CD4-positive, alpha-beta T cell treated with Interleukin-10 for 1 hour (primary cell): ENCODE results near the gene ZNF185.

Experiments used
- DNase-seq: peaks from one replicate; pipeline ENCODE4 v3.0.0-alpha.2; 2020

Gene ZNF185

DNA sequence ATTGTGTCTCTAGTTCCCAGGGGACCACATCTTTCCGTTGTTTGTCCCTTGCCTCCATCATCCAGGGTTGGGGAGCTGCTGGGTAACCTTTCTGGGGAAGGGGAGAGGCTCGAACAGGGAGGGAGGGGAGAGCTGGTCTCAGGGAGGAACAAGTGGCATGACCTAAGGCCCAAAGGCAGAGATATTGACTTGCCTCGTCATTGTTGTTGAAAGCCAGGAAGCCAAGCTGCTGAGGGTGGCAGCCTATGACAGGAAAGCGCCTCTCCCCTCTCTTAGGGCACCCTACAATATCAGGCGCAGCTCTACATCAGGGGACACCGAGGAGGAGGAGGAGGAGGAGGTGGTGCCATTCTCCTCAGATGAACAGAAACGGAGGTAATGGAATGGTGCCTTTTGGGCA is 20.8 kb downstream of the ZNF185 start:
- DNase-seq, result no peak

DNA sequence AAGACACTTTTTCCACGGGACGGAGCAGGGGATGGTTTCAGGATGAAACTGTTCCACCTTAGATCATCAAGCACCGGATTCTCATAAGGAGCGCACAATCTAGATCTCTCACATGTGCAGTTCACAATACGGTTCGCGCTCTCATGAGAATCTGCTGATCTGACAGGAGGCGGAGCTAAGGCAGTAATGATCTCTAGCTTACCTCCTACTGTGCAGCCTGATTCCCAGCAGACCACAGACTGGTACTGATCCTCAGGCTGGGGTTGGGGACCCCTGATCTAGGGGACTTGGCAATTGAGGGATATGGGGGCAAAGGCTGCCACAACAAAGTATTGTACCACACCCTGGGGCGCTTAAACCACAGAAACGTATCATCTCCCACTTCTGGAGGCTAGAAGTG is 25.7 kb downstream of the ZNF185 start:
- no peak for DNase-seq

DNA sequence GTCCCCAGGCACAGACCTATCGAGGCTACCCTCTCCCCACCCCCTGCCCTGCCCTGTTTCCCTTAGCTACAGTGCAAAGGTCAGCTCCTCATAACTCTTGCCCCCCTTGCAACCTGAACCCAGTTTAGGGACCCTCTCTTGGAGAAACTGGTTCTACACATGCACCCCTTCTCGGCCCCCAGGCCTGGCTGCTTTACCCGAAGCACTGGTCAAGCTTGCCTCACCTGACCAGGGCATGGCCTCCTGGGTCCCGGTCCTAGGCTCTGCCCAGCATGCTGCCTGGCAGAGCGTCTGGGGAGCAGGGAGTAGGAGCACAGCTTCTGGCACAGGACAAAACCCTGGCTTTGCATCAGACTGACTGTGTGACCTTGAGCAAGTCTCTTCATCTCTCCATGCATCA is 28.0 kb downstream of the ZNF185 start:
- DNase-seq, result no peak

DNA sequence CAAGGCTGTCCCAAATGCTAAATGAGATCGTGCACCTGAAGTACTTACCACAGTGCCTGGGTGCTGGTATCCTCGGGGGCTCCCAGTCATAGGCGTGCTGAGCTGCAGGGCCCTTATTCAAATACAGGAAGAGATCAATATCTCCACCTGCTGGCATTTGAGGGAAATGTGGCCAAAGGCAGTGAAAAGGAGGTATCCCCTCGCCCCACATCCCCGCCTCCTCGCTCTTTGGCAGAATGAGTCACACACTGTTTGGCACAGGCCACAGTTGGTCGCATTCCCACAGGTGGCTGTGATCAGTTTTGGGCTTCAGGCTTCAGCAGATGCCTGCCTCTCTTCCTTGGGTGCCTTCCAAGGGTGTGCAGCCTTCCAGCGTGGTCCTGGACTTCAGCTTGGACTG is 28.4 kb downstream of the ZNF185 start:
- peak; percentile 40 for DNase-seq

DNA sequence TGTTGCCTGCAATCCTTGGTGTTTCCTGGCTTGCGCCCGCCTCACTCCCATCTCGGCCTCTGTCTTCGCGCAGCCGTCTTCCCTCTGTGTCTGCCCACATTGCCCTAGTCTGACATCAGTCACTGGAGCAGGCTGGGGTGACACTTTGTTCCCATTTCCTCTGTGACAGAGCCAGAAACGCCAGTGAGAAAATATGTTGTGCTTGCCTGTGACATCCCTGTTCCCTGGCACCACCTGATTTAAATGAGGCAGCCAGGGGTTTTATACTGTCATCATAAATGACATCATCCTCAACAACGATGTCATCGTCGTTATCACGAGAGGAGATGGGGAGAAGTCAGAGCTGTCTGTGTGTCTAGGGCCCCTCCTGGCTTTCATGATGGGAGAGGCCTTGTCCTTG is 29.1 kb downstream of the ZNF185 start:
- no peak for DNase-seq

DNA sequence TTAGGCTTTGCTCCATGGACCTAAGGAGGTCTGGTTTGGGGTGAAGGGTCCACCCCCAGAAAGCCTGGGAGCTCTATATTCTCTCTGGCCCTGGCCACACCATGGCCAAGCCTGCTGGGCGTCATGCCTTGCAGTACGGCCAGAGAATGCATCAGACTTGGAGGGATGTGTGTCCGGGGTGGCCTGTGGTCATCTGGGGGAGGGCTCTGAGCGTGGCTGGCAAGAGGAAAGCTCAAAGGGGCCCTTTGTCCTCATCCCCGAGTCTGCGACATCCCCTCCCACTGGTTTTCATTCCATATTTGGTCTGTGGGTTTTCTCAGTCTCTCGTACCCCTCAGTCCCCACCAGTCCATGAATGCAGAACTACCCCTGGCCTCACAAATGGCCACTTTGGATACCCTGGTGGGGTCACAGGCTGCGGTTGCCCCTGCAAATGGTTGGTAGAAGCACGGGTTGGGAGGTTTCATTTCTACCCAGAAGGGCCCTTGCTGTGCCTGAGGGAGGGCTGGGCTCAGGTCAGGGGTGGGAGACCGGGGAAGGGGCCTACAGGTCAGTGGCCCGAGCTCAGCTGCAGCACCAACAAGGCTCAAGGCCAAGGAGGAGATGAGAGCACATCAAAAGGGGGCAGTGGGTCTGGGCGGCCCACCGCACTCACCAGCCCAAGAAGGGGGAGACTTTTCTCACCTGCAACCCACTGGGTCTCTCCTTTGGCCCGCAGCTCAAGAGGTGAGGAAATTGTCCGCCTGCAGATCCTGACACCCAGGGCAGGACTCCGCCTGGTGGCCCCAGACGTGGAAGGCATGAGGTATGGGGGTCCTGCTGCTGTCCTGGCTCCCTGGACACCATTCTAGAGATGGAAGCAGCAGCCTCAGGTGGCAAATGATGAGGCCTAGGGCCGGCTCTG is 30.2 kb downstream of the ZNF185 start:
- DNase-seq, result no peak

DNA sequence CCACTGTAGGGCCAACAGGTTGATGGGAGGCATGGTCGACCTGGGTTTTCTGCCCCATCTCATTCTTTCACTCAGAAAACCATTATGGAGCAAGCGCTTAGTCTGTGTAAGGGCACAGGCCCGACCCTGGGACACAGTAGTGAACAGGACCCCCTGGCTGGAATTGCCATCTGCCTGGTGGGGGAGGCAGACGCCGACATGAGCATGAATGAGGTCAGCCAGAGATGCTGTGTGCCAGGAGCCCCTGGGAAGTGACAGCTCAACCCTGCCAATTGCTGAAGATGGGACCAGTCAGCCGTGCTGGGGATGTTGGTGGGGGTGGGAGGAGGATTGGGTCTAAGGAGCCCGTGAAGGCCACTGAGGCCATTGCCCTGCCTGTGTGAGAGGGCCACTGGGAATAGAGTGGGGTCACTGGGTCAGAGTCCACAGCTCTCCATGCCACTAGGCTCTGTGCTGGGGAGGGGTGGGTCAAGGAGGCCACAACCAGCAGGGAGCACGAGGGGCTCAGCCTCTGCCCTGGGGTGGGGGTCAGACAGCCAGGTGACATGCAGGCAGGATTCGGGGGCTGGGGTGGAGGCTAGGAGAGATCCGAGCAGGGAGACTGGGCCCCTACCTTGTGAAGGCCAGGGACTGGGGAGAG is 31.0 kb downstream of the ZNF185 start:
- no peak for DNase-seq

DNA sequence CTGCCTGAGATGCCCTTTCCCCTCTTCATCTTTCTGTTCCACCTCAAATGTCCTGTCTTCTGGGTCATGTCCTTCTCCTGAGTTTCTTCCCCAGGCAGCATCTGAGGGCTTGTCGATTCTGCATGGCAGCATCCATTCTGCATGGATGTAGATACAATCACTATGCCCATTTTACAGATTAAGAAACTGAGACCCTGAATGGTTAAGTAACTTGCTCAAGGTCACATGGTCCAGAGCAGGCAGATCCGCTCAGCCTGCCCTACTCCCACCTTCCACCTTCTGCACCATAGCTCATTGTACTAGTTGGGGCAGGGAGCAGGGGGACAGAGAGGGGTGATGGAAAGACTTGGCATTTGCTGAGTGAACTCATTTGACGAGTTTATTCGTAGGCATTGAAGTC is 32.0 kb downstream of the ZNF185 start:
- DNase-seq, result no peak

DNA sequence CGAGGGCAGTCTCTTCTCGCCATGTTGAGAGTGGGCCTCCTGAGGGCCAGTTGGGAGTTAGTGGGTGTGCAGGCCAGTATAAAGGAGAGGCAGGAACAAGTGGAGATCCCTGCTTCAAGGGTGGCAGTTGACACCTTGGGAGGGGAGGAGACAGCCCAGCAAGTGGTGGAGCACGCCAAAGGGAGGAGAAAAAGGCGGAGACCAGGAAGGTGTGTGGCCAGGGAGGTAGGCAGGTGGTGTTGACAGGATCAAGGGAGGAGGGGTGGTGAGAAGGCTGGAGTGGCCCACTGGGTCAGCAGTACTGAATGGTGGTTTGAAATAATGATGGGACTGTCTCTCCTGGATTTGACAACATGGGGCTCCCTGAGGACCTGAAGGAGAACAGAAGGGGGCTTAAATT is 32.6 kb downstream of the ZNF185 start:
- DNase-seq, result no peak

DNA sequence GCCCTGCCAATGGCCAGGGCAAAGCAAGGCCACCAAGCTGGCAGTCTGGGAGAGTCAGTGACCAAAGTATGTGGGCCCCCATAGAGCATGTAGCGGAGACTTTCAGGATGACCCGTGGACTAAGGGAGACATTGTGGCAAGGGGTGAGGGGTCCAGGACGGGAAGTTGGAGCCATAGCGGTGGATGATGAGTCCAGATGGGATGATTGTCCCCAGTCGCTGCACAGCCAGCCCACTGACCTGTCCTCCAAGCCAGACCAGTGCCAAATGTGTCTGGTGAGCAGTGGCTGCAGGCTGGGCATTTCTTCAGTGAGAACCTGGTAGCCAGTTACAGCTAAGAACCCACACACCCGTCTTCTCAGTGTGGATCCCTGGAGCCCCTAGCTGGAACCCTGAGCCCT is 34.3 kb downstream of the ZNF185 start:
- no peak for DNase-seq

DNA sequence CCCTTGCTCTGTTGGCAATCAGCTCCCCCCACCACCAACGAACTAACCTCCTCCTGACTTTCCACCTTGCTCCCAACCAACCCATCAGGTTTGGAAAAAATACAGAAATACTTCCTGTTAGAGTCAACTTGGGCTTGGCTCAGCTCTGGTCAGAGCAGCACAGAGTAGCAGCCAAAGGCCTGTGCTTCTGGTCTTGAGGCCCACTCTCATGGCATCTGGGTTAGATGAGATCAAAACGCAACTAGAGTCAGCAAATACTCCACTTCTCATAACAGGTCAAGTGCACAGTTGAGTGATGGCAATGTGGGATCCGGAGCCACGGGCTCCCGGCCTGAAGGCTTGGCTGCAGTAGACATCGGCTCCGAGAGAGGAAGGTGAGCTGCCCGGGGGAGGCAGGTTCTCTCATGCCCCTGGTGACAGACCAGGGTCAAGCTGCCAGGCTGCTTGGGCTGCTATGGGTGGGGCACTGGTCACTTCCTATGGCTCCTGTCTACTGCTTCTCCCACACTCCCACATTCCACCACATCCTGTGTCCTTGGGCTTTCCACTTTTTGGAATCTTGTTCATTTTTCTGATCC is 34.8 kb downstream of the ZNF185 start:
- DNase-seq, result no peak

DNA sequence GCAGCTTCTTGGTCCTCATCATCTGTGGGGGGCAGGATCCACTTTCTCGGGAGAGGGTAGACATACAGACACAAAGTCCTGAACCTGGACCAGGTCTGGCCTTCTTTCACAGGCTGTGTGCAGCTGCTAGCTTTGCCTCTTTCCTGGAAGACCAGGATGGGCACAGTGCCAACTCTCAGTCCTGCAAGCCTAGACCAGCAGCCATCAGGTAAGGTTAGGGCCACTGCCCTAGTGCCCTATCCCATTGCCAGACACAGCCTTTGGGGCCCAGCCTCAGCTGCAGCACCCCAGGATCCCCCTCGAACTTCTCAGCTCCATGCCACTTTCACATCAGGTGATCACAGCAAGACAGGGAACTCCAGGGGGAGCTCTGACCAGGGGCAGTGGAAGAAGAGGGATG is 38.4 kb downstream of the ZNF185 start:
- DNase-seq, result no peak

DNA sequence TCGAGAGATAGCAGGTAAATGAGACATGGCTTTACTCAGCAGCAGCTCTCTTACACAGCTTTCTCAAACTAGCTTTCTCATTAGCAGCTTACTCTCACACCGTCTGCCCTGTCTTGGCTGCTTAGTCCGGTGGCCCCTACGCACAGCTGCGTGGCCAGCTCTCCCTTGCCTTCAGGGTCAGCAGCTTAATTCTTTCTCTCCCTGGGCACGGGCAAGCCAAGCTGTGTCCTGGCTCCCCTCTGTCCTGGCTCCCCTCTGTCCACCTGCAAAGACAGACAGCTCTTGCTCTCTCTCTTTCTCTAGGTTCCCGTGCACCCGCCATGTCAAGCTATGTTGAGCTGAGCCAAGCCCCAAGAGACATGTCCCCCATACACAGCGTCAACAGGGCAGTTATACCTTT is 39.4 kb downstream of the ZNF185 start:
- no peak for DNase-seq

DNA sequence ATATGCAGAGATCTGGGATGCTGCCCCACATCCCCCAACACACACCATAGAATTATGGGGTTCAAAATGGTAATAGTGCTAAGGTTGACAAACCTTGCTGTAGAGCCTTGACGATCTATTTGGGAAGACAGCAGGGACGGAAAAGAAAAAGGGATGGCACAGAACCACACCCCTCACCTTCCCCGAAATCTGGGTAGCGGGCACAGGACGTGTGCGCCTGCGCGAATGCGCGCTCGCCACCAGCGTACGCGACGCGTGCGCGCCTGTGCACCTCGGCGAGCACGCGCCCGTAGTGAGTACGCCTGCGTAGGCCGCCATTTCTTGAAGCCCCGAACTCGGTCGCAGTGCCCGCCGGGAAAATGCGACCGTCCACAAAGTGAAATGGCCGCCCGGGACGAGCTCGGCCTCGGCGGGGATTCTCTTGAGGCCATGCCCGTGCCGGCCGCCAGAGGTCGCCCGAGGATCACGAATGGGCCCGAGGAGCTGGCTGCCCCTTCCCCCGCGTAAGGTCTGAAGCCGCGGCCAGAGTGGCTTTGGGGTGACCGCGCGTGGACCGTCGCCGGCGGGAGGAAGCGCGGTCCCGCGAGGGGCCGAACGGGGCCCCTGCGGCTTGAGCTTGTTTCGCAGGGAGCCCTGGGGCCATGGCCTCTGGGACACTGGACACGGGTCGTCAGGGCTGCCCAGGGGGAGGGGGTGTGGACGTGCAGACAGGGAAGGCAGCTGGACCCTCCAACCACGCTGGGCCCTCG is 43.6 kb downstream of the ZNF185 start:
- peak; percentile 94 for DNase-seq

DNA sequence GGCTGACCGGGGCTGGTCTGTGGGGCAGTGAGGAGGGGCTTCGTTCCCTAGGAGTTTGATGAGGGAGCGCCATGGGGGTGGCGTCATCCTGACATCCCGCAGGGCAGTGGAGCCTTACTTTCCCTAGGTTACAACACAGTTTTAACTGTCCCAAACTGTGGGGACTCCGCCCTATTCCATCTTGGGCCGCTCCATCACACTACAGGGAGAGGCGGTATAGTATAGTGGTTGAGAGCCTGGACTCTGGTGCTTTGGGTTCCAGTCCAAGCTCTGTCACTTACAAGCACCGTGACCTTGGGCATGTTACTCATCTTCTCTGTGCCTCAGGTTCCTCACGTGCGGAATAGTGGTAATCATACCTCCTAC is 44.2 kb downstream of the ZNF185 start:
- no peak for DNase-seq

DNA sequence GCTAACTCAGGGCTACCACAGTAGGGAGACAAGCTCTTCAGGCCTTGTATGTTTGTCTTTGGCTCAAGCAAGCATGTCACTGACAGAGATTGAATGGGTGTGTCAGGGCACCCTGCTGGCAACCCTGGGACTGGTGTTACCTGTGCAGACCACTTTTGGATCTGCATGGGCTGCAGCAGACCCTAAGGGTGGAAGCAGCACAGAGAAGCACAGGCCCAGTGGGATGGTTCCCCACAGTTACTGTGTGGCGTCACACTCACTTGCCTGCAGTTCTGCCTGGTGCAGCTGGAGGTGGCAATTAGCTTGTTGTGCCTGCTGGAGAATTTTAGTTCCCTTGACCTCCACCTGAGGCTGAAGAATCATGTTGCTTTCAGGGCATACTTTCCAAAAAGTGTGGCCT is 46.0 kb downstream of the ZNF185 start:
- no peak for DNase-seq

DNA sequence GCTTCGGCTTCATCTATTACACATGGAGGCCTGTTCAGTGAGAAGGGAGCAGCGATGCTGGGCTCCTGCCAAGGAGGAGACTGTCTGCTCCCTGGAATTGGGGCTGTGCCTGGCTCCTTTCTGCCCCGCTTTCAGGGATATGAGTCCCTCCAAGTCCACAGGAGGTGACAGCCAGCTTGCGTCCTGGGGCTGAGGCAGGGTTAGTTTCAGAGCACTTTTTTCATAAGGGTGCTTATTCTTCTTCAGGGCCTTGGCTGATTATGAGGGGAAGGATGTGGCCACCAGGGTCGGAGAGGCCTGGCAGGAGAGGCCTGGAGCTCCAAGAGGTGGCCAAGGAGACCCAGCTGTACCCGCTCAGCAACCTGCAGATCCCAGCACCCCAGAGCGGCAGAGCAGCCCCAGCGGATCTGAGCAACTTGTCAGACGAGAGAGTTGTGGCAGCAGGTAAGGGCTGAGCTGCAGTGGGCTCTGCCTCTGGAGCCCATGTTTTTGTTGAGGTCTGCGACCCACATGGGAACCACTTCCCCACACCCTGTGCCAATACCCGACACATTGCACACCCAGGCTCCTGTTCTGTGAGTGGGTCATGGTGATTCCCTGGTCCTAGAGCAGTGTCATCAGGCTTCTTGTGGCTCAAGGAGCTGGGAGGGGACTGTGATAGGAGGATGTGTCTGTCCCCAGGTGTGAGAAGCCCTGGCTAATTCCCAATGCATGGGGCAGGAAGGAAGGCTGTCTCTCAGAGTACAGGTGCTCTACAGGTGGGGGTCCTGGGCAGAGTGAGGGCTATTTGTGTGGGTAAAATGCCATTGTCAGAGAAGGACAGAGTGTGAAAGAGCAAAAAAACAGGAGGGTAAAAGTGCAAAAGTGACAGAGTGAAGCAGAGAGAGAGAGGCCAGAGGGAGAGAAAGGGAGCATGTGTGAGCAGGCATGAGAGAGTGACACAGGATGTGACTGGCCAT is 47.4 kb downstream of the ZNF185 start:
- no peak for DNase-seq

DNA sequence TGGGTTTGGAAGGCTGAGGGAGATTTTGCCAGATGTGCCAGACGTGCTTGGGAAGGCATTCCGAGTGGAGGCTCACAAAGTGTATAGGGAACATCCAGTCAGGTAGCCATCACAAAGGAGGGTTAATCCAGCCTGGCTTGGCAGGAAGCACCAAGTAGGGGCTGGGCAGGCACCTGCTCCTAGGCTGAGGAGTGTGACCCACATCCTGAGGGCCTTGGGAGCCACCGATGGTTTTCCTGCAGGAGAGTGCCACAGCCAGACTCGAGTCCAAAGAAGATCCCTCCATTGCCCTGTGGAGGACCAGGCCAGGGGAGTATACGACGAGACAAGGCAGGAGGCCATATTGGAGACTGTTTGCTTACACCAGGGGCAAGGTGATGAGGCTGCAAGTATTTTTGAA is 48.8 kb downstream of the ZNF185 start:
- no peak for DNase-seq
